Activated CD4-positive, alpha-beta memory T cell treated with anti-CD3 and anti-CD28 coated beads, Interleukin-2, amount 10 ng/mL, durations not matched to agents 7 days and 5 days (primary cell): ENCODE results near the gene MTHFS. TPM values are rescaled to one million over a fixed set of nuclear protein-coding genes. Genes with fewer than 3 reads are reported as not detected.

Experiments used
- CTCF ChIA-PET: fragments of 350-600 bp; sonication (Branson Sonifier 250); formaldehyde crosslinking; loops from one replicate; lab custom pipeline; 2021; ENCODE audit warnings: antibody characterized with exemption, inconsistent platforms; lab: Charles Lee
- POLR2A ChIA-PET: fragments of 350-600 bp; sonication (Branson Sonifier 250); formaldehyde crosslinking; loops from one replicate; lab custom pipeline; 2021; ENCODE audit warnings: antibody characterized with exemption; lab: Charles Lee
- DNase-seq: peaks from one replicate; pipeline ENCODE4 v3.0.0-alpha.2; 2020
- H3K27ac Mint-ChIP-seq: one replicate; pipeline ENCODE4 v1.8.0; 2021; ENCODE audit warnings: mild to moderate bottlenecking, mixed read lengths
- H3K27me3 Mint-ChIP-seq: one replicate; pipeline ENCODE4 v1.8.0; 2021; ENCODE audit warnings: mixed read lengths
- H3K36me3 Mint-ChIP-seq: one replicate; pipeline ENCODE4 v1.8.0; 2021; ENCODE audit warnings: low read depth, mixed read lengths
- H3K4me1 Mint-ChIP-seq: one replicate; pipeline ENCODE4 v1.8.0; 2021; ENCODE audit warnings: mixed read lengths
- H3K4me3 Mint-ChIP-seq: one replicate; pipeline ENCODE4 v1.8.0; 2021; ENCODE audit warnings: mild to moderate bottlenecking, mixed read lengths
- H3K9me3 Mint-ChIP-seq: one replicate; pipeline ENCODE4 v1.8.0; 2021; ENCODE audit warnings: mixed read lengths
- total RNA-seq, 2 experiments: library from RNA; stranded (reverse); gene quantifications; one replicate each; pipeline ENCODE4 v1.2.3, GENCODE V29; 2021

MTHFS gene
- total RNA-seq, 2 experiments from 2014 or later = 20.2 to 22.6 TPM

- H3K4me1 Mint-ChIP-seq = peaks cover 6% of the 10 kb centered on the region
- ChIA-PET POLR2A (no interaction called here), CTCF (no interaction called here)
- no peak overlapping the region for H3K27ac Mint-ChIP-seq
- H3K27me3 Mint-ChIP-seq = no peaks in the 10 kb centered on the region
- DNase-seq = no peak
- H3K4me3 Mint-ChIP-seq = no peak overlapping the region
- H3K36me3 Mint-ChIP-seq = peaks cover 10% of the 10 kb centered on the region
- H3K9me3 Mint-ChIP-seq = no peaks in the 10 kb centered on the region
These were observed 66.9 kb downstream of the MTHFS start for GRCh38 chr15:79829950-79830349.

DNA sequence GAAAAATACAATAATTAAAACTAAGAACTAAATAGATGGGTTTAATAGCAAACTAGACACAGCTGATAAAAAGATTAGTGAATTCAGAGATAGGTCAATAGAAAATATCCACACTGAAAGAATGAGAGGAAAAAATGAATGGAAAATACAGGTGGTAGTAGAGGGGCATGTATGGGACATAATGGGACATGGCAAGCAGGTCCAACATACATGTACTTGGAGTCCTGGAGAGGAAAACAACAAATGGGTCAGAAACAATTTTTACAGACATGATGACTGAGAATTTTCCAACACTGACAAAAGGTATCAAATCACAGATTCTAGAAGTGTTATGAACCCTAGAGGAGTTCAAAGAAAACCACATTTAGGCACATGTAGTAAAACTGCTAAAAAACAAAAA, 68.4 kb downstream of the MTHFS start:
- Mint-ChIP-seq H3K4me1 (peaks cover 6% of the 10 kb centered on the region), H3K27me3 (no peaks in the 10 kb centered on the region), H3K9me3 (no peaks in the 10 kb centered on the region), H3K4me3 (no peak overlapping the region), H3K27ac (no peak overlapping the region), H3K36me3 (peaks cover 3% of the 10 kb centered on the region)
- ChIA-PET POLR2A (no interaction called here), CTCF (no interaction called here)
- no peak for DNase-seq

DNA sequence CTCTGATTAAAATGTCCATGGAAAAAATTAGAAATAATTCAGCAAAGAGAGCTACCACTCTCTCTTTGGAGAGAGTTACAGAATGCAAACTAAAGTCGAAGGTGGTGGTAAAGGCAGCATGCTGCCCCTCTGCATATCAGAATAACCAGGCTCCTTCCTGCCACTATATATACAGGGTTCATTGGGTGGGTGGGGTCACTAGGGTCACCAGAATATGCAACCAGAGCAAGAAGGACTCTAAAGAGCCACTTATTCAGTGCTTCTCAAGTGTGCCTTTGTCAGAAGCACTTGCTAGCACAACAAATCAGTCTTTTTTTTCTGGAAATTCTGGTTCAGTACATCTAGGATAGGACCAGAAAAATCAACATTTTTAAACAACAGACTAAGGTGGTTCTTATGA, 70.0 kb downstream of the MTHFS start:
- no peaks in the 10 kb centered on the region for H3K27me3 Mint-ChIP-seq

DNA sequence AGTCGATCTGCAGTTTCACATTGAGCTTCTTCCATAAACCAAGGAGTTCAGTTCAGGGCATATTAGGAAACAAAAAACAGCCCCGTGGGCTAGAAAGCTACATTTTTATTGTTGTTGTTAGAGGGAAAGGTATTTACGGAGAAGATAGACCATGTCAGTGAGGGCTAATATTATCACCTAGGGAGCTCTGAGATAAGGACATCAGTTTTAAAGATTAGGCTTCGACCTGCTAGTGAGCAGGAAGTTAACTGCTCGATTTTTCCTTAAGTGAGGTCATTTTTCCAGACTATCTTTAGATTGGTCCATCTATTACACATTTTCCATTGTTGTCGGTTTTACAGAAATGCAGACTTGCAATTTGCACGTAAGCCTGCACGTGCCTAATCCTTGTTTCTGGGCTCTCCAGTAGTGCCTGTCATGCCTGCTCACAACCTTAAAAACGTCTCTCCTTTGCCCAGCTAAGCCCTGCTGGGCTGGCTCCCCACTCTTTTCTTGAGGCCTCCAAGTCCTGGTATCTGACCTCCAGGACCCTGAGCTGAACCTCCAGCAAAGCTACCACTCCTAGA, 72.6 kb downstream of the MTHFS start:
- Mint-ChIP-seq H3K27ac (no peak overlapping the region), H3K9me3 (peaks cover 9% of the 10 kb centered on the region), H3K4me3 (no peak overlapping the region), H3K4me1 (no peaks in the 10 kb centered on the region), H3K27me3 (no peaks in the 10 kb centered on the region), H3K36me3 (peaks cover 7% of the 10 kb centered on the region)
- ChIA-PET POLR2A (no interaction called here), CTCF (interaction anchor here (0.5 to 1.2 kb wide), 2 partner anchors 29 to 1655 kb away, joined by 3 read pairs; no protein-coding TSS in a partner anchor)
- no peak for DNase-seq

More for the DNA sequence above, 70.0 kb downstream of the MTHFS start:
- ChIA-PET CTCF (no interaction called here), POLR2A (no interaction called here)
- no peak for DNase-seq
- Mint-ChIP-seq H3K9me3 (no peaks in the 10 kb centered on the region), H3K4me1 (no peaks in the 10 kb centered on the region), H3K36me3 (no peaks in the 10 kb centered on the region), H3K4me3 (no peak overlapping the region), H3K27ac (no peak overlapping the region)

GRCh38 chr15:79820820-79821219, 76.0 kb downstream of the MTHFS start:
- Mint-ChIP-seq H3K36me3 (peaks cover 7% of the 10 kb centered on the region), H3K27ac (no peak overlapping the region), H3K4me3 (no peak overlapping the region), H3K27me3 (no peaks in the 10 kb centered on the region), H3K9me3 (peaks cover 9% of the 10 kb centered on the region), H3K4me1 (no peaks in the 10 kb centered on the region)
- ChIA-PET CTCF (no interaction called here), POLR2A (no interaction called here)
- no peak for DNase-seq

- Mint-ChIP-seq H3K4me3 (no peak overlapping the region), H3K4me1 (no peaks in the 10 kb centered on the region), H3K36me3 (peaks cover 7% of the 10 kb centered on the region), H3K27me3 (no peaks in the 10 kb centered on the region), H3K9me3 (peaks cover 9% of the 10 kb centered on the region), H3K27ac (no peak overlapping the region)
- DNase-seq = no peak
- POLR2A ChIA-PET = no interaction called here
- CTCF ChIA-PET = no interaction called here
These were observed 76.6 kb downstream of the MTHFS start for GRCh38 chr15:79820176-79820575.

- H3K9me3 Mint-ChIP-seq = peaks cover 9% of the 10 kb centered on the region
- ChIA-PET POLR2A (no interaction called here), CTCF (no interaction called here)
- peaks cover 7% of the 10 kb centered on the region for H3K36me3 Mint-ChIP-seq
- DNase-seq = no peak
- H3K4me1 Mint-ChIP-seq = no peaks in the 10 kb centered on the region
- no peak overlapping the region for H3K27ac Mint-ChIP-seq
- H3K27me3 Mint-ChIP-seq = no peaks in the 10 kb centered on the region
- no peak overlapping the region for H3K4me3 Mint-ChIP-seq
These were observed 80.2 kb downstream of the MTHFS start for GRCh38 chr15:79816571-79816970.

DNA sequence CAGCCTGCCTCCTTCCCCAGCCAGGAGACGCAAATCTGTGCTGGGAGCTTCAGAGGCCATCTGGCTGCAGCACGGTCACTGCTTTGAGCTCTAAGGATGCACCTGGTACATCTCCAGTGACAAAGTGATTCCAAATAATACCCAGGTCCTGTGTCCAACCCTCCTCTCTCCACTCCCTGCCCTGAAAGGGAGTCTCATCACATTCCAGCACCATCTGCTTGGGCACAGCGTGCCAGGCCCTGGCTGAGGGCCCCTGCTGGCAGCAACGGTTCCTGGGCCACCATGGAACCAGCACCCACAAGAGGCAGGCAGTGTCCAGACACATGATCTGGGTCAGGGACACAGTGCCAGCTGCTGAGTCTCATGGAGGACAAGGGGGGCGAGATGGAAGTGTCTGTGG, 81.3 kb downstream of the MTHFS start:
- Mint-ChIP-seq H3K4me1 (no peaks in the 10 kb centered on the region), H3K27ac (no peak overlapping the region), H3K4me3 (no peak overlapping the region), H3K9me3 (peaks cover 4% of the 10 kb centered on the region), H3K27me3 (no peaks in the 10 kb centered on the region), H3K36me3 (no peaks in the 10 kb centered on the region)
- ChIA-PET CTCF (no interaction called here), POLR2A (no interaction called here)
- DNase-seq = no peak

DNA sequence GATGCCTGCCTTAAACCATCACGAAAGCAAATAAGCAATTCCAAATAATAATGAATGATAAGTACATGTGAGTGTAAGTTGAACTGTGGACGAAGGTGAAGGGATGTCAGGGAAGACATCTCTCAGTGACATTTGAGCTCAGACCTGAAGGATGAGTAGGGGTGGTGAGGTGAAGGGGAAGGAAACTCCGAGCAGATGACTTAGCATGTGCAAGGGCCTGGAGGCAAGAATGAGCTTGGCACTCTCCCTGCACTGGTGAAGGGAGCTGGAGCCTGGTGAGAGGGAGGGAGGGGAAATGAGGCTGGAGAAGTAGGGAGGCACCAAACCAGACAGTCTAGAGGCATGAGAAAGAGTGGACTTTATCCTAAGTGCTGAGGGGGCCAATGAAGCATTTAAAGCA, 84.3 kb downstream of the MTHFS start:
- peaks cover 3% of the 10 kb centered on the region for H3K36me3 Mint-ChIP-seq

DNA sequence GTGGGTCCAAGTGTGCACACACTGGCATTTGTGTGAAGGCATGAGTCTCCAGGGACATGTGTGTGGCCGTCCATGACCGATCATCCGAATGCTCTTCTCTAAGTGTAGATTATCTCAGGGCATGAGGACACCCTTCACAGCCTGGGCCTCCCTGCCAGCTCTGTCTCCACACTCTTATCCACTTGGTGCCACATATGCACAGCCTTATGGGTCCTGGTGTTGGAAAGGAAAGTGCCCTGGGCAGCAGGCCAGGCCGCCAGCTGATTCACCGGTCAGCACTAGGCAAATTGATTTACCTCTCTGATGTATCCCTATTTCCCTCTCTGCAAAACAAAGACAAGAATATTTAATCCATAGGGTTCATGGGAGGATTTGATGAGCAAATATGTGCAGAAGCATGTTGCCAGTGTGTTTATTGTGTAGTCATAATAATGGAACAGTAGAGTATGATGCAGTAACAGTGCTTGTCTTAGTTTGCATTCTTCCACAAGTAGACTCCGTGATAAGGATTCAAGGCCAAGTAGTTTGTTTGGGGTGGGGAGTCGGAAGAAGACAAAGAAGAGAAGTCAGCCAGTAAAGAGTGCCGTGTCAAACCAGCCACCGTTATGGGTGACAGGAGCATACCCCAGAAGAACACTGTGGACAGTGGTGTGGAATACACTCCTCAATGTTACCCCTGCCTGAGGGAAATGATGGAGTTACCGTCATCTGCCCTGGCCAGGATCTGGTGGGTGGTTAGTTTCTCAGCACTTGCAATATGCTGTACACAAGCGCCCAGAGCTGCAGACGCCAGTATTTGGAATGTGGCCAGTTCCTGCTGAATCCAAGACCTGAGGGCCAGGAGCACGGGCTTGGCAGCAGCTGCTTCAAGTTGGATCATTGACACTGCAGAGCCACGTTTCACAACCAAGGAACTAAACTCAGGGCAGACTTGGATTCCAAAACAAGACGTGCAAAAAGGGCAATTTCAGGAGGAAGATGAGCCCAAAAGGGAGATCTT, 85.1 kb downstream of the MTHFS start:
- H3K27me3 Mint-ChIP-seq = peaks cover 2% of the 10 kb centered on the region
- H3K9me3 Mint-ChIP-seq = peaks cover 3% of the 10 kb centered on the region
- H3K27ac Mint-ChIP-seq = no peak overlapping the region
- H3K4me3 Mint-ChIP-seq = no peak overlapping the region
- peaks cover 2% of the 10 kb centered on the region for H3K4me1 Mint-ChIP-seq
- H3K36me3 Mint-ChIP-seq = peaks cover 3% of the 10 kb centered on the region
- ChIA-PET CTCF (no interaction called here), POLR2A (no interaction called here)
- no peak for DNase-seq

More for the DNA sequence above, 84.3 kb downstream of the MTHFS start:
- H3K9me3 Mint-ChIP-seq = peaks cover 3% of the 10 kb centered on the region
- no peak overlapping the region for H3K27ac Mint-ChIP-seq
- CTCF ChIA-PET = no interaction called here
- H3K4me1 Mint-ChIP-seq = peaks cover 2% of the 10 kb centered on the region
- POLR2A ChIA-PET = no interaction called here
- peaks cover 2% of the 10 kb centered on the region for H3K27me3 Mint-ChIP-seq
- DNase-seq = no peak
- no peak overlapping the region for H3K4me3 Mint-ChIP-seq

GRCh38 chr15:79804838-79805237, 92.0 kb downstream of the MTHFS start:
- H3K9me3 Mint-ChIP-seq = peaks cover 3% of the 10 kb centered on the region
- peaks cover 7% of the 10 kb centered on the region for H3K27me3 Mint-ChIP-seq
- ChIA-PET POLR2A (no interaction called here), CTCF (no interaction called here)
- H3K4me1 Mint-ChIP-seq = peaks cover 2% of the 10 kb centered on the region
- H3K36me3 Mint-ChIP-seq = peaks cover 3% of the 10 kb centered on the region
- no peak overlapping the region for H3K27ac Mint-ChIP-seq
- no peak overlapping the region for H3K4me3 Mint-ChIP-seq
- DNase-seq = no peak

- H3K27ac Mint-ChIP-seq = no peak overlapping the region
- no peak overlapping the region for H3K4me3 Mint-ChIP-seq
- H3K36me3 Mint-ChIP-seq = no peaks in the 10 kb centered on the region
- no peaks in the 10 kb centered on the region for H3K4me1 Mint-ChIP-seq
- DNase-seq = no peak
- POLR2A ChIA-PET = interaction anchor here (0.8 kb wide), 1 partner anchor 8 kb away, joined by 3 read pairs; no protein-coding TSS in a partner anchor
- H3K27me3 Mint-ChIP-seq = peaks cover 4% of the 10 kb centered on the region
- CTCF ChIA-PET = no interaction called here
- H3K9me3 Mint-ChIP-seq = no peaks in the 10 kb centered on the region
These were observed 98.5 kb downstream of the MTHFS start for GRCh38 chr15:79798311-79798710.
